OCI-LY3 (cell line): Measurements from ENCODE around the gene MYL7.

Experiments used
- H2AFZ ChIP-seq: fragments of 200-600, 300-600 bp; shearing (Covaris generic); 2 replicates; pipeline ENCODE4 v1.6.0; 2014; ENCODE audit warnings: antibody characterized with exemption, low read depth, low read length
- H3K27ac ChIP-seq: fragments of 200-600, 300-600 bp; sonication (generic); 2 replicates; pipeline ENCODE4 v1.5.1; 2014; ENCODE audit warnings: mild to moderate bottlenecking, low read length, moderate library complexity, mixed read lengths
- H3K27me3 ChIP-seq: fragments of 200-600, 300-600 bp; sonication (generic); 2 replicates; pipeline ENCODE4 v1.6.1; 2014; ENCODE audit warnings: low read depth, low read length, mixed read lengths
- H3K36me3 ChIP-seq: fragments of 200-600, 300-600 bp; sonication (generic); replicated peaks from 2 replicates; pipeline ENCODE3; 2014; ENCODE audit warnings: low read depth, low read length, mixed read lengths
- H3K4me1 ChIP-seq: fragments of 300-600, 200-600 bp; sonication (generic); 2 replicates; pipeline ENCODE4 v1.6.1; 2014; ENCODE audit warnings: low read length, mixed read lengths
- H3K4me2 ChIP-seq: fragments of 200-600, 300-600 bp; sonication (generic); 2 replicates; pipeline ENCODE4 v1.6.1; 2014; ENCODE audit warnings: low read length, mixed read lengths
- H3K4me3 ChIP-seq: fragments of 300-600, 200-600 bp; sonication (generic); 2 replicates; pipeline ENCODE4 v1.5.1; 2014; ENCODE audit warnings: antibody characterized with exemption, mild to moderate bottlenecking, low read length, moderate library complexity
- H3K79me2 ChIP-seq: fragments of 300-600, 200-600 bp; shearing (Covaris generic); 2 replicates; pipeline ENCODE4 v1.6.1; 2014; ENCODE audit warnings: mild to moderate bottlenecking, low read length, mixed read lengths
- H3K9ac ChIP-seq: fragments of 300-600, 200-600 bp; shearing (Covaris generic); 2 replicates; pipeline ENCODE4 v1.6.0; 2014; ENCODE audit warnings: mild to moderate bottlenecking, low read length, moderate library complexity
- H3K9me3 ChIP-seq: fragments of 200-600, 300-600 bp; shearing (Covaris generic); 2 replicates; pipeline ENCODE4 v1.6.1; 2014; ENCODE audit warnings: low read length, mixed read lengths; ENCODE audit not compliant: insufficient read depth
- H4K20me1 ChIP-seq: fragments of 200-600, 300-600 bp; sonication (generic); 2 replicates; pipeline ENCODE4 v1.6.1; 2016; ENCODE audit warnings: low read length, mixed read lengths; ENCODE audit not compliant: insufficient read depth
- CTCF ChIP-seq: fragments of 200-600, 300-600 bp; sonication (generic); IDR thresholded peaks from 2 replicates; pipeline ENCODE4 v1.5.1; 2014; ENCODE audit warnings: antibody characterized with exemption, low read length, low read depth
- EZH2phosphoT487 ChIP-seq: fragments of 200-600 bp; shearing (Covaris generic); IDR thresholded peaks from 2 replicates; pipeline ENCODE4 v1.6.1; 2018; ENCODE audit warnings: antibody characterized with exemption, mixed run types, low read depth

Gene MYL7

GRCh38 chr7:44136731-44137130, 4.4 kb downstream of the MYL7 start:
- Histone ChIP-seq H4K20me1 (no peaks in the 10 kb centered on the region), H3K4me2 (no peak overlapping the region), H3K9ac (no peak overlapping the region), H3K27ac (no peak overlapping the region), H3K4me3 (no peak overlapping the region), H3K4me1 (no peaks in the 10 kb centered on the region), H3K9me3 (no peaks in the 10 kb centered on the region), H3K36me3 (no peaks in the 10 kb centered on the region), H2AFZ (no peak overlapping the region), H3K27me3 (no peaks in the 10 kb centered on the region), H3K79me2 (no peaks in the 10 kb centered on the region)
- TF ChIP-seq EZH2phosphoT487: no peak
- TF ChIP-seq CTCF: no peak

- TF ChIP-seq CTCF: no peak
- TF ChIP-seq EZH2phosphoT487: no peak
- H2AFZ ChIP-seq: no peak overlapping the region
- no peaks in the 10 kb centered on the region for H3K27me3 ChIP-seq
- no peak overlapping the region for H3K4me2 ChIP-seq
- no peaks in the 10 kb centered on the region for H3K36me3 ChIP-seq
- no peak overlapping the region for H3K27ac ChIP-seq
- no peak overlapping the region for H3K4me3 ChIP-seq
- H3K9ac ChIP-seq: no peak overlapping the region
- no peaks in the 10 kb centered on the region for H3K79me2 ChIP-seq
- H4K20me1 ChIP-seq: no peaks in the 10 kb centered on the region
- H3K9me3 ChIP-seq: no peaks in the 10 kb centered on the region
- H3K4me1 ChIP-seq: no peaks in the 10 kb centered on the region
Observed at GRCh38 chr7:44134943-44135628, 6.0 kb downstream of the MYL7 start.

- no peak overlapping the region for H3K9ac ChIP-seq
- no peak for TF ChIP-seq CTCF
- TF ChIP-seq EZH2phosphoT487: no peak
- no peaks in the 10 kb centered on the region for H3K9me3 ChIP-seq
- H3K27ac ChIP-seq: no peak overlapping the region
- H3K36me3 ChIP-seq: no peaks in the 10 kb centered on the region
- H3K79me2 ChIP-seq: no peaks in the 10 kb centered on the region
- H3K4me2 ChIP-seq: no peak overlapping the region
- no peak overlapping the region for H3K4me3 ChIP-seq
- no peaks in the 10 kb centered on the region for H3K4me1 ChIP-seq
- H3K27me3 ChIP-seq: no peaks in the 10 kb centered on the region
- no peaks in the 10 kb centered on the region for H4K20me1 ChIP-seq
- no peak overlapping the region for H2AFZ ChIP-seq
Observed at GRCh38 chr7:44133295-44133694, 7.8 kb downstream of the MYL7 start.

GRCh38 chr7:44132039-44132438, 9.1 kb downstream of the MYL7 start:
- Histone ChIP-seq H3K79me2 (no peaks in the 10 kb centered on the region), H3K4me2 (no peak overlapping the region), H3K27ac (no peak overlapping the region), H3K36me3 (no peaks in the 10 kb centered on the region), H3K4me3 (no peak overlapping the region), H3K9ac (no peak overlapping the region), H3K27me3 (no peaks in the 10 kb centered on the region), H2AFZ (no peak overlapping the region), H3K9me3 (no peaks in the 10 kb centered on the region), H4K20me1 (no peaks in the 10 kb centered on the region), H3K4me1 (no peaks in the 10 kb centered on the region)
- TF ChIP-seq CTCF: no peak
- no peak for TF ChIP-seq EZH2phosphoT487
